HEK293T (cell line): ENCODE results near the gene GAK.
A peak's percentile ranks its signal among the peaks of the same experiment; 100 is the strongest.

Experiments
- CTCF ChIA-PET: fragments of 350-600 bp; formaldehyde crosslinking; extraction: SDS; loops from one replicate; lab custom pipeline; 2021; ENCODE audit warnings: antibody characterized with exemption, inconsistent platforms; lab: Yijun Ruan, JAX
- POLR2A ChIA-PET: fragments of 350-600 bp; formaldehyde crosslinking; extraction: SDS; loops from one replicate; lab custom pipeline; 2020; ENCODE audit warnings: antibody characterized with exemption, inconsistent platforms; lab: Yijun Ruan, JAX
- DNase-seq: peaks from one replicate; pipeline ENCODE4 v3.0.0; 2012; ENCODE audit warnings: mixed read lengths; ENCODE audit errors: extremely low spot score
- ARNT ChIP-seq: fragments of 450-650 bp; IDR thresholded peaks from 2 replicates; pipeline ENCODE4 v1.6.1; 2017; ENCODE audit warnings: mild to moderate bottlenecking
- BHLHE40 ChIP-seq: fragments of 450-650 bp; IDR thresholded peaks from 2 replicates; pipeline ENCODE4 v1.6.1; 2016; ENCODE audit warnings: mild to moderate bottlenecking, moderate library complexity, borderline replicate concordance
- CTBP1 ChIP-seq: fragments of 450-650 bp; IDR thresholded peaks from 2 replicates; pipeline ENCODE4 v1.6.1; 2016; ENCODE audit warnings: borderline replicate concordance
- ELF4 ChIP-seq: fragments of 450-650 bp; IDR thresholded peaks from 2 replicates; pipeline ENCODE4 v1.6.1; 2017; ENCODE audit warnings: antibody characterized with exemption
- FOXA1 ChIP-seq: fragments of 450-650 bp; IDR thresholded peaks from 2 replicates; pipeline ENCODE4 v1.6.1; 2016; ENCODE audit warnings: mild to moderate bottlenecking
- FOXK2 ChIP-seq: fragments of 450-650 bp; IDR thresholded peaks from 2 replicates; pipeline ENCODE4 v1.6.1; 2016; ENCODE audit warnings: mild to moderate bottlenecking
- FOXM1 ChIP-seq: fragments of 450-650 bp; IDR thresholded peaks from 2 replicates; pipeline ENCODE4 v1.6.1; 2017; ENCODE audit warnings: mild to moderate bottlenecking, borderline replicate concordance
- HDGF ChIP-seq: fragments of 450-650 bp; IDR thresholded peaks from 2 replicates; pipeline ENCODE4 v1.6.1; 2017; ENCODE audit warnings: antibody characterized with exemption, borderline replicate concordance
- L3MBTL2 ChIP-seq: fragments of 450-650 bp; conservative IDR thresholded peaks from 2 replicates; pipeline ENCODE4 v1.6.1; 2016; ENCODE audit warnings: mild to moderate bottlenecking
- LEF1 ChIP-seq: fragments of 450-650 bp; IDR thresholded peaks from 2 replicates; pipeline ENCODE4 v1.6.1; 2017; ENCODE audit warnings: mild to moderate bottlenecking, borderline replicate concordance
- NFRKB ChIP-seq: fragments of 450-650 bp; IDR thresholded peaks from 2 replicates; pipeline ENCODE4 v1.6.1; 2016; ENCODE audit warnings: mild to moderate bottlenecking, moderate library complexity
- PKNOX1 ChIP-seq: fragments of 450-650 bp; IDR thresholded peaks from 2 replicates; pipeline ENCODE4 v1.6.1; 2016
- SP1 ChIP-seq: fragments of 450-650 bp; IDR thresholded peaks from 2 replicates; pipeline ENCODE4 v1.6.1; 2017
- SUZ12 ChIP-seq: fragments of 450-650 bp; IDR thresholded peaks from 2 replicates; pipeline ENCODE4 v1.6.1; 2016; ENCODE audit warnings: mild to moderate bottlenecking
- TARDBP ChIP-seq: fragments of 450-650 bp; IDR thresholded peaks from 2 replicates; pipeline ENCODE4 v1.6.1; 2016
- ZNF384 ChIP-seq: fragments of 450-650 bp; IDR thresholded peaks from 2 replicates; pipeline ENCODE4 v1.6.1; 2016

Gene GAK

GRCh38 chr4:881709-882108 is 50.4 kb downstream of the GAK start:
- ChIA-PET POLR2A (no interaction called here), CTCF (no interaction called here)
- no peak for TF ChIP-seq ARNT
- no peak for TF ChIP-seq FOXK2
- no peak for TF ChIP-seq BHLHE40
- no peak for TF ChIP-seq SP1
- no peak for DNase-seq

- POLR2A ChIA-PET: no interaction called here
- no peak for DNase-seq
- TF ChIP-seq LEF1 (no peak), ARNT (no peak), ELF4 (no peak), CTBP1 (no peak), FOXA1 (no peak), FOXK2 (no peak), PKNOX1 (no peak), SP1 (no peak), TARDBP (no peak), FOXM1 (no peak), ZNF384 (no peak), NFRKB (no peak), SUZ12 (no peak), HDGF (no peak), BHLHE40 (no peak), L3MBTL2 (no peak)
- CTCF ChIA-PET: no interaction called here
These were observed 51.3 kb downstream of the GAK start for GRCh38 chr4:880684-881405.

- DNase-seq: no peak
- ChIA-PET POLR2A (no interaction called here), CTCF (no interaction called here)
- no peak for TF ChIP-seq LEF1
- TF ChIP-seq L3MBTL2: no peak
- TF ChIP-seq ZNF384: no peak
- no peak for TF ChIP-seq FOXA1
- no peak for TF ChIP-seq ARNT
- TF ChIP-seq FOXM1: no peak
- no peak for TF ChIP-seq TARDBP
- TF ChIP-seq FOXK2: no peak
These were observed 52.4 kb downstream of the GAK start for GRCh38 chr4:879729-880077.

GRCh38 chr4:878796-879728 is 53.1 kb downstream of the GAK start:
- CTCF ChIA-PET: no interaction called here
- TF ChIP-seq LEF1 (no peak), FOXM1 (no peak), BHLHE40 (no peak), HDGF (no peak)
- POLR2A ChIA-PET: no interaction called here
- no peak for DNase-seq

- ChIA-PET POLR2A (no interaction called here), CTCF (no interaction called here)
- no peak for TF ChIP-seq ZNF384
- TF ChIP-seq TARDBP: no peak
- TF ChIP-seq BHLHE40: no peak
- TF ChIP-seq PKNOX1: no peak
- no peak for TF ChIP-seq ARNT
- TF ChIP-seq SUZ12: no peak
- TF ChIP-seq ELF4: no peak
- no peak for TF ChIP-seq LEF1
- DNase-seq: no peak
These were observed 54.6 kb downstream of the GAK start for GRCh38 chr4:877502-877901.

- ChIA-PET POLR2A (no interaction called here), CTCF (no interaction called here)
- peak; percentile 24 for DNase-seq
- TF ChIP-seq SUZ12 (no peak), ARNT (no peak), FOXM1 (no peak), PKNOX1 (no peak), FOXK2 (no peak), NFRKB (no peak), ELF4 (no peak), TARDBP (no peak), L3MBTL2 (no peak), LEF1 (no peak), ZNF384 (no peak), SP1 (no peak), FOXA1 (no peak)
These were observed 55.3 kb downstream of the GAK start for GRCh38 chr4:876780-877179.
